Measurements from ENCODE around the gene NRCAM. TPM values are rescaled to one million over a fixed set of nuclear protein-coding genes. Genes with fewer than 3 reads are reported as not detected.

NRCAM gene
- polyA plus RNA-seq, 2 of the 4 experiments (the other 2 are of a cell fraction): 129 to 210 TPM

- Histone ChIP-seq H3K9me3 (no peaks in the 10 kb centered on the region), H3K4me1 (peaks cover 100% of the 10 kb centered on the region), H3K4me3 (no peak overlapping the region), H3K4me2 (peak overlapping the region; percentile 29; the same call in 2 of the 3 replicates), H3K27ac (peak overlapping the region; percentile 77 to 97; a peak in 5 of 6 replicates)
- DNase-seq (ENCODE audit: low read depth in 1 of 2, low spot score in 1 of 2) (no peak), ATAC-seq (no peak), FAIRE-seq (no peak)
- TF ChIP-seq POLR2A (IDR thresholded peaks at IDR 0.05; ENCODE audit: low read length) (no peak), MAFK (IDR thresholded peaks at IDR 0.05; ENCODE audit: partially characterized antibody) (no peak), KDM5A (IDR thresholded peaks at IDR 0.05) (no peak)
- WGBS (ENCODE audit: missing lambda C conversion rate): 82% methylated on average over 2 of the region's 2 CpGs
- ChIA-PET CTCF (interaction anchor here (2.1 kb wide), 1 partner anchor 266 kb away, joined by 5 read pairs; no protein-coding TSS in a partner anchor), POLR2A (interaction anchor here (0.8 kb wide), 1 partner anchor 223 kb away, joined by 3 read pairs; no protein-coding TSS in a partner anchor)
These were observed 225.0 kb downstream of the NRCAM start for GRCh38 chr7:108231221-108231620.

DNA sequence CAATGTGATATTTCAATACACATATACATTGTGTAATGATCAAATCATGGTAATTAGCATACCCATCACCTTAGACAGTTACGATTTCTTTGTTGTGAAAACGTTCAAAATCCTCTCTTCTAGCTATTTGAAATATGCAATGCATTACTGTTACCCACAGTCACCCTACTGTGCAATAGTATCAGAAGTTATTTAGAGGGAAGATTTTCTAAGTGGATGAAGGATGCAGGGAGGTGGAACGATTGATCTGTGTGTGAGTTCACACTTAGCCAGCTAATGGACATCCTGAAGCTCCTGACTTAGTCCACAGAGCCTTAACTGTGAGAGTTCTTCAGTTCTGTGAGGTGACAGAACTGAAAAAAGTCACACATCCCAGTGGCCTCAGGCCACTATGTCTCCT, 228.9 kb downstream of the NRCAM start:
- no peaks in the 10 kb centered on the region for H3K9me3 ChIP-seq
- peak overlapping the region; percentile 54 to 69 for H3K27ac ChIP-seq
- FAIRE-seq (no peak), DNase-seq (ENCODE audit: low read depth in 1 of 2, low spot score in 1 of 2) (no peak), ATAC-seq (peak; percentile 26 to 28; a peak in 4 of 6 replicates)
- H3K4me1 ChIP-seq: peaks cover 99% of the 10 kb centered on the region
- WGBS (ENCODE audit: missing lambda C conversion rate): 63% methylated on average over 3 of the region's 3 CpGs
- H3K4me3 ChIP-seq: no peak overlapping the region
- ChIA-PET CTCF (interaction anchor here (1.1 to 1.8 kb wide), 5 partner anchors 9 to 70 kb away, joined by 3 to 5 read pairs (median 3); no protein-coding TSS in a partner anchor), POLR2A (no interaction called here)
- TF ChIP-seq SREBF2 (IDR thresholded peaks at IDR 0.05) (no peak), HDAC2 (IDR thresholded peaks at IDR 0.05) (no peak), ZNF302 (CRISPR knock-in tag; IDR thresholded peaks at IDR 0.05) (no peak), EHMT2 (IDR thresholded peaks at IDR 0.05; ENCODE audit: low read depth) (no peak), CEBPB (IDR thresholded peaks at IDR 0.05) (no peak), JUN (IDR thresholded peaks at IDR 0.05) (no peak), FOSL2 (IDR thresholded peaks at IDR 0.05) (no peak), FOSL2 (CRISPR knock-in tag; IDR thresholded peaks at IDR 0.05) (no peak), RFX5 (IDR thresholded peaks at IDR 0.05) (no peak), CHD2 (IDR thresholded peaks at IDR 0.05; ENCODE audit: low read length, partially characterized antibody) (no peak), MAZ (IDR thresholded peaks at IDR 0.05; ENCODE audit: borderline replicate concordance, low read depth, low read length) (no peak), HOXA7 (CRISPR knock-in tag; IDR thresholded peaks at IDR 0.05) (no peak), POLR2A (IDR thresholded peaks at IDR 0.05; ENCODE audit: low read length) (no peak), PHF8 (IDR thresholded peaks at IDR 0.05; ENCODE audit: borderline replicate concordance, low read depth) (no peak), TP53 (CRISPR knock-in tag; IDR thresholded peaks at IDR 0.05) (no peak), HMGXB4 (CRISPR knock-in tag; IDR thresholded peaks at IDR 0.05; ENCODE audit: borderline replicate concordance) (no peak)
- TF ChIP-seq, protein P1, sequence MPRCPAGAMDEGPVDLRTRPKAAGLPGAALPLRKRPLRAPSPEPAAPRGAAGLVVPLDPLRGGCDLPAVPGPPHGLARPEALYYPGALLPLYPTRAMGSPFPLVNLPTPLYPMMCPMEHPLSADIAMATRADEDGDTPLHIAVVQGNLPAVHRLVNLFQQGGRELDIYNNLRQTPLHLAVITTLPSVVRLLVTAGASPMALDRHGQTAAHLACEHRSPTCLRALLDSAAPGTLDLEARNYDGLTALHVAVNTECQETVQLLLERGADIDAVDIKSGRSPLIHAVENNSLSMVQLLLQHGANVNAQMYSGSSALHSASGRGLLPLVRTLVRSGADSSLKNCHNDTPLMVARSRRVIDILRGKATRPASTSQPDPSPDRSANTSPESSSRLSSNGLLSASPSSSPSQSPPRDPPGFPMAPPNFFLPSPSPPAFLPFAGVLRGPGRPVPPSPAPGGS (IDR thresholded peaks at IDR 0.05): no peak
- TF ChIP-seq, protein P2, sequence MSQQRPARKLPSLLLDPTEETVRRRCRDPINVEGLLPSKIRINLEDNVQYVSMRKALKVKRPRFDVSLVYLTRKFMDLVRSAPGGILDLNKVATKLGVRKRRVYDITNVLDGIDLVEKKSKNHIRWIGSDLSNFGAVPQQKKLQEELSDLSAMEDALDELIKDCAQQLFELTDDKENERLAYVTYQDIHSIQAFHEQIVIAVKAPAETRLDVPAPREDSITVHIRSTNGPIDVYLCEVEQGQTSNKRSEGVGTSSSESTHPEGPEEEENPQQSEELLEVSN (IDR thresholded peaks at IDR 0.05; ENCODE audit: borderline replicate concordance, low read depth): no peak
- H3K4me2 ChIP-seq: peak overlapping the region; percentile 31

DNA sequence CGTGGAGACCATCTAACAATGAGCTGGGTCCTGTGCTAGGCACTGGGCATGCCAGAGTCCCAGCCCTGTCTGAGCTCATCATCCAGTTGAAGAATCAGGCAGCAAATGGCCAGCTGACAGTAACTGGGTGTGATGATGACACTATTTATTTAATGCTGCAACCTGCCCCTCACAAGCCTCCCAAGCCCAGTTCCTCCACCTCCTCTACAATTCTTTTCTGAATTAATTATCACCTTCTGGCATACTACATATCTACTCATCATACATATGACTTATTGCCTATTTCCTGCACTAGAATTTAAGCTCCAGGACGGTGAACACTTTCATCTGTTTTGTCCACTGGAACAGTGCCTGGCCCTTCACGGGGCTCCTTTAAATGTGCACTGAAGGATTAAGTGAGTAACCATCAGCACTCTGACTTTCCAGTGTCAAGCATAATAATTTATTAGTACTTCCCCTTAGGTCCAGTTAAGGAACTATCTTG, 229.4 kb downstream of the NRCAM start:
- Histone ChIP-seq H3K4me1 (peaks cover 99% of the 10 kb centered on the region), H3K4me2 (peak overlapping the region; percentile 31), H3K27ac (peak overlapping the region; percentile 54 to 69), H3K9me3 (no peaks in the 10 kb centered on the region), H3K4me3 (no peak overlapping the region)
- no peak for DNase-seq (ENCODE audit: low read depth in 1 of 2, low spot score in 1 of 2)
- CTCF ChIA-PET: interaction anchor here (1.1 to 1.8 kb wide), 5 partner anchors 9 to 71 kb away, joined by 3 to 5 read pairs (median 3); no protein-coding TSS in a partner anchor
- WGBS (ENCODE audit: missing lambda C conversion rate): 43% methylated on average over 3 of the region's 3 CpGs
- POLR2A ChIA-PET: no interaction called here
- no peak for FAIRE-seq
- peak; percentile 51 to 66; a peak in 5 of 6 replicates for ATAC-seq
- TF ChIP-seq ESRRA (IDR thresholded peaks at IDR 0.05; ENCODE audit: borderline replicate concordance, low read length): no peak
- no peak for TF ChIP-seq GATA3 (IDR thresholded peaks at IDR 0.05; ENCODE audit: borderline replicate concordance)
- TF ChIP-seq NFE2L2 (conservative IDR thresholded peaks at IDR 0.05; ENCODE audit: low read length): no peak
- TF ChIP-seq CHD4 (IDR thresholded peaks at IDR 0.05; ENCODE audit: borderline replicate concordance): no peak
- no peak for TF ChIP-seq HOXB13 (CRISPR knock-in tag; IDR thresholded peaks at IDR 0.05; ENCODE audit: low read depth)
- TF ChIP-seq ELK1 (IDR thresholded peaks at IDR 0.05; ENCODE audit: low read depth, low read length): no peak
- TF ChIP-seq HEYL (CRISPR knock-in tag; IDR thresholded peaks at IDR 0.05): no peak
- no peak for TF ChIP-seq EHMT2 (IDR thresholded peaks at IDR 0.05; ENCODE audit: low read depth)
- no peak for TF ChIP-seq MAFK (IDR thresholded peaks at IDR 0.05; ENCODE audit: partially characterized antibody)
- TF ChIP-seq MAX (IDR thresholded peaks at IDR 0.05): no peak
- TF ChIP-seq CBX8 (IDR thresholded peaks at IDR 0.05): no peak
- no peak for TF ChIP-seq TFCP2L1 (CRISPR knock-in tag; IDR thresholded peaks at IDR 0.05)
- TF ChIP-seq HDAC2 (IDR thresholded peaks at IDR 0.05): no peak
- TF ChIP-seq FOXS1 (CRISPR knock-in tag; IDR thresholded peaks at IDR 0.05): no peak
- TF ChIP-seq EP300 (IDR thresholded peaks at IDR 0.05): no peak
- TF ChIP-seq POLR2A (IDR thresholded peaks at IDR 0.05; ENCODE audit: low read length): no peak
